GM10266 (cell line): ENCODE data around the gene ARMC12.
A peak's percentile ranks its signal among the peaks of the same experiment; 100 is the strongest.
"Not testable (repeated sequence)": the region's sequence is repeated elsewhere in the genome, so short reads cannot be mapped to it uniquely, and the experiment has no call there.

Source experiments
- DNase-seq: peaks from one replicate; pipeline ENCODE4 v3.0.0; 2012; ENCODE audit errors: extremely low spot score
- TF ChIP-seq, protein P1 (sequence below): IDR thresholded peaks from 2 replicates; pipeline ENCODE4 v1.5.1; 2012; ENCODE audit warnings: mild to moderate bottlenecking, low read depth; ENCODE audit not compliant: control insufficient read depth, insufficient read depth; ENCODE audit errors: missing control alignments

The ARMC12 gene

DNA sequence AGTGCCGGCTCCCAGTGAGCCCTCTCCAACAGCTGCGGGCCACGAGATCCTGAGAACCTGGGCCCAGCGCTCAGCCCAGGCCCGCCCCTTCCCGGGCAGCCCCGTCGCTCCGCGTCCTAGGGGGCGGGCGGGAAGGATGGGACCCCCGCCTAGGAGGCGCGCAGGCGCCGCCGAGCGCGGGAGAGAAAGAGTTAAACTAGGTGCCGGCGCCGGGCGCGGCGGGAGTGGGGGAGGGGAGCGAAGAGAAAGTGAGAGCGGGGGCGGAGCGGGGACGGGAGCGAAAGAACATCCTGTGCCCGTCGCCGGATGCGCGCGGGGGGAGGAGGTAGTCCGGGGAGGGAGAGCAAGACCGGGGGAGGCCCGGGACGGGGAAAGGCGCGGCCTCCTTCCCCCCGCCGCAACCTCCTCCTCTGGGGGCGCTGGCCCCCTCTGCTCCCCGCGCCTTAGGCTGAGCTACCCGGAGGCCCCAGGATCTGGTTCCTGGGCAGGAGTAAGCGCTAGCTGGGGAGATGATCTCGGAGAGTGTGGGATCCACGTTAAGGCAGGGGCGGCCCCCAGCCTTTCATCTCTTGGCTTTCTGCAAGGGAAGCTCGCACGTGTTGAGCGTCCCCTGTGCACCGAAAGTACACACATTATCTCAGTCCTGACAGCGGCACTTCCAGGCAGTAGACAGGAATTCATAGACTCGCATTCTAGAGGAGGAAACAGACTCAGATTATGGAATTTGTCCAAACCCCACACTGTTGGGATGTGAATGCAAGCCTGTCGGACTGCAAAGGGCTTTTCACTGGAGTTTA is 4.9 kb upstream of the ARMC12 start:
- TF ChIP-seq, protein P1, sequence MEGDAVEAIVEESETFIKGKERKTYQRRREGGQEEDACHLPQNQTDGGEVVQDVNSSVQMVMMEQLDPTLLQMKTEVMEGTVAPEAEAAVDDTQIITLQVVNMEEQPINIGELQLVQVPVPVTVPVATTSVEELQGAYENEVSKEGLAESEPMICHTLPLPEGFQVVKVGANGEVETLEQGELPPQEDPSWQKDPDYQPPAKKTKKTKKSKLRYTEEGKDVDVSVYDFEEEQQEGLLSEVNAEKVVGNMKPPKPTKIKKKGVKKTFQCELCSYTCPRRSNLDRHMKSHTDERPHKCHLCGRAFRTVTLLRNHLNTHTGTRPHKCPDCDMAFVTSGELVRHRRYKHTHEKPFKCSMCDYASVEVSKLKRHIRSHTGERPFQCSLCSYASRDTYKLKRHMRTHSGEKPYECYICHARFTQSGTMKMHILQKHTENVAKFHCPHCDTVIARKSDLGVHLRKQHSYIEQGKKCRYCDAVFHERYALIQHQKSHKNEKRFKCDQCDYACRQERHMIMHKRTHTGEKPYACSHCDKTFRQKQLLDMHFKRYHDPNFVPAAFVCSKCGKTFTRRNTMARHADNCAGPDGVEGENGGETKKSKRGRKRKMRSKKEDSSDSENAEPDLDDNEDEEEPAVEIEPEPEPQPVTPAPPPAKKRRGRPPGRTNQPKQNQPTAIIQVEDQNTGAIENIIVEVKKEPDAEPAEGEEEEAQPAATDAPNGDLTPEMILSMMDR: no peak
- peak; percentile 90 for DNase-seq

DNA sequence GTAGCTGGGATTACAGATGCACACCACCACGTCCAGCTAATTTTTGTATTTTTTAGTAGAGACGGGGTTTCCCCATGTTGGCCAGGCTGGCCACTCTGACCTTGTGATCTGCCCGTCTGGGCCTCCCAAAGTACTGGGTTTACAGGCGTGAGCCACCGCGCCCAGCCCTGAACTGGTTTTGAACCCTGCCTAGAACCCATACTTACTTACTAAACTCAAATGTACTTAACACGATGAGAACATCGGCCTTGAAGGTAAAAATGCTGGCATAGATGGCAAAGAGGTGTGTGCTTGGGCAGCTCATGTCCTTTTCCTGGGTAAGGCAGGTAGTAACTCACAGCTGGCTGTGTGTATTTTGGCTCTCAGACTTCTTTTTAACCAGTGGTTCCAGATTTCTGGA is 3.2 kb upstream of the ARMC12 start:
- no peak for DNase-seq
- TF ChIP-seq, protein P1: no peak

DNA sequence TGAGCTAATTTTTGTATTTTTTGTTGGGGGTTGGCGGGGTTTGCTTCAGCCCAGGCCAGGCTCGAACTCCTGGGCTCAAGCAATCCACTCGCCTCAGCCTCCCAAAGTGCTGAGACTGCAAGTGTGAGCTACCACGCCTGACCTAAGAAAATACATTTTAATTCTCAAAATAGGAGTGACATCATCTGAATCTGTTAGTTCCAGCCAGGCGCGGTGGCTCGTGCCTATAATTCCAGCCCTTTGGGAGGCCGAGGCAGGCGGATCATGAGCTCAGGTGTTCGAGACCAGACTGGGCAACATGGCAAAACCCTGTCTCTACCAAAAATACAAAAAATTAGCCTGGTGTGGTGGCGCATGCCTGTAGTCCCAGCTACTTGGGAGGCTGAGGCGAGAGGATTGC is 2.5 kb upstream of the ARMC12 start:
- DNase-seq: not testable (repeated sequence)

DNA sequence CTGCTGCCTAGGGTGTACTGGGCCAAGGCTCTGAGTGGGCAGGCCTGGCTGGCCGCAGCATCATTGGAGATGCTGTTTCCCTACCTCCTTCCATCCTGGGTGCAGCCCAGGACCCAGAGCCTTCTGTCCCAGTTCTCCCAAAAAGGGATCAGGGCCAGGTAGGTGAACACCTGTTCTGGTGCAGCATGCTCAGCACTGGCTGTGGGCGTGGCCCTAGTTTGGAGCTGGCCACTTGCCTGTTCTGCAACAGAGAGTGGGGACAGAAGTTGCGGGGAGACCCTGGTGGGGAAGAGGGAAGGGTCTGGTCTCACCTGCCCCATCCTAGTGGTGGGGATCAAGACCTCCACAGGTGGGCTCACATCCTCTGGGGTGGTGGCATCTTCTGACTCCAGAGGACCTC is 1.4 kb upstream of the ARMC12 start:
- TF ChIP-seq, protein P1: no peak
- DNase-seq: no peak

DNA sequence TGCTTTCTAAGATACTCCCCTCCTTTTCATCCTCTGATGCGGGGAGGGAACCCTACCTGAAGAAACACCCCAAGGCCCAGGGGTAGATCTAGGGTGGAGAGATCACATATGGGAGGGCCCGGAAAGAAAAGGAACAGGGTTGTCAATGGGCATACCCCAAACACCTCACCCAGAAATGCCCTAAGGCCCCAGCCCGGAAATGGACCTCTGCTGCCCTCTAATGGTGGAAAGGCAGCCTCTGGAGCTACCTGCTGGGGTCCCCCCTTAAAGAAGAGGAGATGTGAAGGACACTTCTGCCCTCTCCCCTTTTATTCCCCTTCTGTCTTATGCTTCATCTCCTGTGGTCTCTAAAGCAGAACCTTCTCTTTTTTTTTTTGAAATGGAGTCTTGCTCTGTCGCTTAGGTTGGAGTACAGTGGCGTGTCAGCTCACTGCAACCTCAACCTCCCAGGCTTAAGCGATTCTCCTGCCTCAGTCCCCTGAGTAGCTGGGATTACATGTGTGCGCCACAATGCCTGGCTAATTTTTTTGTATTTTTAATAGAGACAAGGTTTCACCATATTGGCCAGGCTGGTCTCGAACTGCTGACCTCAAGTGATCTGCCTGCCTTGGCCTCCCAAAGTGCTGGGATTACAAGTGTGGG is 458 bp upstream of the ARMC12 start:
- peak; percentile 78 for DNase-seq
- TF ChIP-seq, protein P1: peak; percentile 95

DNA sequence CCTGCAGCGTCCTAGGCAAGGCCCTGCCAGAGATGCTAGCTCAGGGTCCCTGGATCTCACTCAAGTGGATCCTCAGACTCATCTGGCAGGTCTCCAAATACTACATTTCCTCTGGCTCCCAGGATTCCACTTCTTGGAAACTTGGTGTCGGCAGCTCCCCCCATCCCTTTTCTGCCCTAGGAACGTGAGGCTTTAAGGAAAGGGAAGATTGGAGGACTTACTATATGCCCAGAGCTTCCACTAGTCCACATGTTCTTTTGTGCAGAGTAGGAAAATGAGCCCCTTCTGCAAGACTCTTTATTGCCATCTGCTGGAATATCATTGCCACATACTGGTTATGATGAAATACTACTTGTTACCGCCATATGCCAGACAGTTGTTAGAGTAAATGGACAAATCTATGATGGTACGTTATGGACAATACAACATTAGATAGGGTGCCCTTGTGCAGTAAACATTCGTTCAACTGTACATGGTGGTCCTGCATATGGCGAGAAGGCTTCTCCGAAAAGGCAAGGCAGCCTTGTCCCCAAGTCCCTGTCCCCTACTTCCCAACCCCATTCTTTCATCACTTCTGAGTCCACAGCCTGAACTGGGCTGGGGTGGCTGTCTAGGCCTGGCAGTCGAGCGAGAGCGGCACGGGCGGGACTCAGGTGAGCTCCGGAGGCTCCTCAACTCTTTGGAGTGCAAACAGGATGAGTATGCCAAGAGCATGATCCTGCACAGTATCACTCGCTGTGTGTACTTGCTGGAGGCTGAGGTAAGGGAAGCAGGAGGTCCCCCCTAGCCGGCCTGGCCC is 780 bp downstream of the ARMC12 start:
- TF ChIP-seq, protein P1: peak; percentile 66
- DNase-seq: peak; percentile 74

DNA sequence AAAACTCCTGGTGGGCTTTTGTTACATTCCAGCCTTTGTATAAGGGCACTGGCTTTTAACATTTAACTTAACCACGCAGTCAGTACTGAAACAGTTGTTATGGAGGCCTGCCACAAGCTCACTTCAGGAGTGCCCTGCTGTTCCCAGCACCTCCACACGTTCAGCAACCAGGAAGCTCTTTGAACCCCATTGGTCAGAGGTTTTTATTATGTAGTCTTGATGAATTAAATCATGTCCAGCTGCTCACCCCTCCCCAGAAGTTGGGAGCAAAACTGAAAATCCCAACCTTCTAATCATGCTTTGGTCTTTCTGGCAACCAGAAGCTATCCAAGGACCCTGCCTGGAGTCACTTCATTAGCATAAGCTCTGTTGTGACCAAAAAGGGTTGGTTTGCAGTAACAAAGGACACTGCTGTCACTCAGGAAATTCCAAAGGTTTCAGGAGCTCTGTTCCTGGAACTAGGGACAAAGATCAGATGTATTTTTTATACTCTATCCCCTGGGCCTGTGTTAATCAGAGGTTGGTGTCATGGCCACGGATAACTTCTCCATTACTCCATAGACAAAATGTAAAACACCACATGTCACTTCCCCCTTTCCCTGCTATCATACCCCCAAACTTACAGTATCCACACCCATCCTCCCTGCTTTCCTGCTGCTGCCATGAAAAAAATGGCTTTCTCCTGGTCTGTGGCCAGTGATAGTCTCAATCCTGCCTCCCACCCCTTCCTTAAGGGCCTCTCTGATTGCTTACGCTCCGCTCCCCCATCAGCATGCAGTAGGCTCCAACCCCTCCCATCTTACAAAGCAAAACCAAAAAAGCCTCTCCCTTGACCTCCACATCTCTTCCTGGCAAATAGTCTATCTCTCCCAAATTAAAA is 3.1 kb downstream of the ARMC12 start:
- TF ChIP-seq, protein P1: no peak

More for the DNA sequence above, 3.1 kb downstream of the ARMC12 start:
- no peak for DNase-seq
